Sigmoid colon (tissue), 7 donors: ENCODE measurements around the gene SETD1B. TPM values are rescaled to one million over a fixed set of nuclear protein-coding genes. Genes with fewer than 3 reads are reported as not detected.
A peak's percentile ranks its signal among the peaks of the same experiment; 100 is the strongest.

Source experiments
- DNase-seq: peaks from one replicate; pipeline ENCODE4 v3.0.0-alpha.2; 2019
- H3K27ac ChIP-seq, 4 donors: fragments of 200-600 bp; sonication (generic); one replicate each; pipeline ENCODE4 v1.5.1; 2016 to 2019; ENCODE audit warnings: mild to moderate bottlenecking in 1 of 4
- H3K27me3 ChIP-seq, 3 donors: fragments of 200-600 bp; sonication (generic); one replicate each; pipeline ENCODE4 v1.5.1; 2019; ENCODE audit warnings: mild to moderate bottlenecking in 1 of 3
- H3K36me3 ChIP-seq, 4 donors: fragments of 200-600 bp; sonication (generic); one replicate each; pipeline ENCODE4 v1.5.1; 2016 to 2019
- H3K4me1 ChIP-seq, 4 donors: fragments of 200-600 bp; sonication (generic); one replicate each; pipeline ENCODE4 v1.5.1; 2017 to 2019
- H3K4me3 ChIP-seq, 4 donors: fragments of 200-600 bp; sonication (generic); one replicate each; pipeline ENCODE4 v1.5.1; 2017 to 2019; ENCODE audit warnings: mild to moderate bottlenecking in 2 of 4, moderate library complexity in 1 of 4
- H3K9me3 ChIP-seq, 4 donors: fragments of 200-600 bp in 3 of 4; sonication (generic) in 3 of 4; one replicate each; pipeline versions ENCODE4 v1.5.1 to v1.6.1; 2013 to 2019
- EP300 ChIP-seq, 4 donors: sonication (generic); formaldehyde crosslinking; IDR thresholded peaks; one replicate each; pipeline ENCODE4 v1.6.1; 2017; ENCODE audit warnings: antibody characterized with exemption in 4 of 4
- POLR2A ChIP-seq, 2 donors: fragments of 450-650 bp; IDR thresholded peaks; one replicate each; pipeline ENCODE4 v1.6.1; 2016; ENCODE audit warnings: antibody characterized with exemption in 2 of 2, mild to moderate bottlenecking in 2 of 2, moderate library complexity in 2 of 2
- POLR2AphosphoS5 ChIP-seq, 4 donors: sonication (generic); formaldehyde crosslinking; IDR thresholded peaks; one replicate each; pipeline ENCODE4 v1.6.1; 2017; ENCODE audit warnings: antibody characterized with exemption in 4 of 4
- WGBS, 2 donors: extraction: QIAGEN DNeasy Blood & Tissue Kit; methylation state at CpG; one replicate each; pipeline ENCODE4 v1.1.7; 2013; 5-methylcytosine and 5-hydroxymethylcytosine counted together
- intact Hi-C: fragments of 100-400 bp; cut with DNase I; formaldehyde crosslinking; loops from one replicate; pipeline ENCODE4 v1.15.1; 2023
- polyA plus RNA-seq, 3 donors: library from polyadenylated mRNA; stranded (reverse); fragments of 200-250 nt; gene quantifications; one replicate each; pipeline ENCODE4 v1.2.3, GENCODE V29; 2013
- total RNA-seq, 4 donors: library from RNA; depleted of rRNA; stranded (reverse); fragments of >200 nt; gene quantifications; one replicate each; pipeline ENCODE4 v1.1.0, GENCODE V29; 2016
- TF ChIP-seq, protein P1 (sequence below), 4 experiments: fragments of 450-650 bp in 3 of 4; fragments of 200-600 bp in 1 of 4; IDR thresholded peaks; one replicate each; pipeline ENCODE4 v1.5.1; 2016 to 2019; ENCODE audit warnings: antibody characterized with exemption in 4 of 4, mild to moderate bottlenecking in 3 of 4, moderate library complexity in 2 of 4
- donor health status: healthy with polysubstance abuse.
- donor health status: Bipolar disorder and iron deficiency.
- donor health status: healthy.

Gene SETD1B
- total and polyA plus RNA-seq, 7 donors, result 2.4 to 16.9 (median 8.2) TPM

- no peak for TF ChIP-seq POLR2AphosphoS5 (IDR thresholded peaks at IDR 0.05)
- TF ChIP-seq EP300 (IDR thresholded peaks at IDR 0.05), result no peak
- no peak for TF ChIP-seq POLR2A (IDR thresholded peaks at IDR 0.05)
- TF ChIP-seq, protein P1, sequence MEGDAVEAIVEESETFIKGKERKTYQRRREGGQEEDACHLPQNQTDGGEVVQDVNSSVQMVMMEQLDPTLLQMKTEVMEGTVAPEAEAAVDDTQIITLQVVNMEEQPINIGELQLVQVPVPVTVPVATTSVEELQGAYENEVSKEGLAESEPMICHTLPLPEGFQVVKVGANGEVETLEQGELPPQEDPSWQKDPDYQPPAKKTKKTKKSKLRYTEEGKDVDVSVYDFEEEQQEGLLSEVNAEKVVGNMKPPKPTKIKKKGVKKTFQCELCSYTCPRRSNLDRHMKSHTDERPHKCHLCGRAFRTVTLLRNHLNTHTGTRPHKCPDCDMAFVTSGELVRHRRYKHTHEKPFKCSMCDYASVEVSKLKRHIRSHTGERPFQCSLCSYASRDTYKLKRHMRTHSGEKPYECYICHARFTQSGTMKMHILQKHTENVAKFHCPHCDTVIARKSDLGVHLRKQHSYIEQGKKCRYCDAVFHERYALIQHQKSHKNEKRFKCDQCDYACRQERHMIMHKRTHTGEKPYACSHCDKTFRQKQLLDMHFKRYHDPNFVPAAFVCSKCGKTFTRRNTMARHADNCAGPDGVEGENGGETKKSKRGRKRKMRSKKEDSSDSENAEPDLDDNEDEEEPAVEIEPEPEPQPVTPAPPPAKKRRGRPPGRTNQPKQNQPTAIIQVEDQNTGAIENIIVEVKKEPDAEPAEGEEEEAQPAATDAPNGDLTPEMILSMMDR (IDR thresholded peaks at IDR 0.05), result no peak
- Histone ChIP-seq H3K27ac (no peak overlapping the region), H3K27me3 (no peaks in the 10 kb centered on the region), H3K9me3 (no peaks in the 10 kb centered on the region), H3K36me3 (no peaks in the 10 kb centered on the region), H3K4me1 (peaks cover 0 to 48% (median 42%) of the 10 kb centered on the region in 4 donors), H3K4me3 (no peak overlapping the region)
- 69 to 79% methylated on average over 11 of the region's 11 CpGs for WGBS, 2 donors
- intact Hi-C loops, result loop anchor here (5.0 to 10.0 kb wide), 2 partner anchors 58 to 235 kb away; partner anchors contain the start of gene TMEM120B
- no peak for DNase-seq
These were observed 33.9 kb upstream of the SETD1B start for GRCh38 chr12:121769831-121770301.

GRCh38 chr12:121770388-121770787 lies 33.4 kb upstream of the SETD1B start:
- no peak overlapping the region for H3K4me3 ChIP-seq
- TF ChIP-seq, protein P1 (IDR thresholded peaks at IDR 0.05), result no peak
- no peak for TF ChIP-seq POLR2A (IDR thresholded peaks at IDR 0.05)
- no peaks in the 10 kb centered on the region for H3K9me3 ChIP-seq
- H3K27me3 ChIP-seq, result no peaks in the 10 kb centered on the region
- H3K36me3 ChIP-seq, result no peaks in the 10 kb centered on the region
- intact Hi-C loops, result loop anchor here (10.0 kb wide), 1 partner anchor 236 kb away; no protein-coding TSS in a partner anchor
- 84 to 95% methylated on average over 9 of the region's 9 CpGs for WGBS, 2 donors
- no peak for DNase-seq
- H3K27ac ChIP-seq, result no peak overlapping the region
- peaks cover 0 to 45% (median 40%) of the 10 kb centered on the region in 4 donors for H3K4me1 ChIP-seq

DNA sequence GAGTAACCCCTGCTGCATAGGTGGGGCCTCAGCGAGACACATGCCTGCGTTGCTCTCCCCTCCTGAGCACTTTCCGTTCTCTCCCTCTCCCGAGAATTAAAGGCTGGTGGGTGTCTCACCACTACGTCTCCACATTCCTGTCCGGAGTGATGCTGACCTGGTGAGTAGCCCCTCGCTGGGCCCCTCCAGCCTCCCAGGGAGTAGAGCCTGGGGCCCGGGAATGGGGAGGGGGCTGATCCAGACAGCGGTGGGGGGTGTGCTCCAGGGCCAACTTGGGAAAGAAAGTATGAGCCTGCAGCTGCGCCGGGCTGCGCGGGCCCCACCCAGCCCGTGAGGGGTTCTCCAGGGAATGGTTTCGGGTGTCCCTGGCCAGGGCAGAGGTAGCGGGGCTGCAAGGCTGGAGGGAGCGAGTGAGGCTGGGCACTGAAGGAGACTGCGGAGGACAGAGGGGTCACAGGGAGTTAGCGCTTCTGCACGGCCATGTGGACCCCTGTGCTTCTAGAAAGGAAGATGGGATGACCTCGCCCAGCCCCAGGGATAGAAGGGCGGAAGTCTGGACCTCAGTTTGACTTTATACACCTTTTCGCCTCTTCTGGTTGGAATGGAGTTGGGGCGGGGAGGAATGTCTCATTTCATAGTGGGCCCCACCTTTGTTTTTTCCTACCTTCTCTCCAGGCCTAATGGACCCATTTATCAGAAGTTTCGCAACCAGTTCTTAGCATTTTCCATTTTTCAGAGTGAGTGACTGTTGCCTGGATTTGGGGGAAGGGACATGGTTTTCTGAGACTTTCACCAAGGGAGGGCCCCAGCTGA lies 32.8 kb upstream of the SETD1B start:
- no peak overlapping the region for H3K27ac ChIP-seq
- intact Hi-C loops, result loop anchor here (10.0 kb wide), 1 partner anchor 236 kb away; no protein-coding TSS in a partner anchor
- WGBS, 2 donors, result 87 to 94% methylated on average over 25 of the region's 25 CpGs

GRCh38 chr12:121773011-121773777 lies 30.6 kb upstream of the SETD1B start:
- H3K9me3 ChIP-seq, result no peaks in the 10 kb centered on the region

More for the DNA sequence above, 32.8 kb upstream of the SETD1B start:
- TF ChIP-seq POLR2A (IDR thresholded peaks at IDR 0.05) (no peak), EP300 (IDR thresholded peaks at IDR 0.05) (no peak), POLR2AphosphoS5 (IDR thresholded peaks at IDR 0.05) (no peak)
- TF ChIP-seq, protein P1 (IDR thresholded peaks at IDR 0.05), result no peak
- Histone ChIP-seq H3K9me3 (no peaks in the 10 kb centered on the region), H3K4me1 (peaks cover 0 to 42% (median 35%) of the 10 kb centered on the region in 4 donors), H3K4me3 (no peak overlapping the region), H3K36me3 (no peaks in the 10 kb centered on the region), H3K27me3 (no peaks in the 10 kb centered on the region)
- no peak for DNase-seq

More at GRCh38 chr12:121773011-121773777, 30.6 kb upstream of the SETD1B start:
- DNase-seq, result peak; percentile 84
- TF ChIP-seq, protein P1 (IDR thresholded peaks at IDR 0.05), result peak; percentile 82 to 94 (median 88)
- no peak for TF ChIP-seq EP300 (IDR thresholded peaks at IDR 0.05)
- no peak for TF ChIP-seq POLR2A (IDR thresholded peaks at IDR 0.05)
- TF ChIP-seq POLR2AphosphoS5 (IDR thresholded peaks at IDR 0.05), result no peak
- H3K36me3 ChIP-seq, result no peaks in the 10 kb centered on the region
- WGBS, 2 donors, result 37 to 47% methylated on average over 14 of the region's 14 CpGs
- intact Hi-C loops, result loop anchor here (1.0 to 10.0 kb wide), 2 partner anchors 76 to 238 kb away; no protein-coding TSS in a partner anchor
- peaks cover 0 to 25% (median 20%) of the 10 kb centered on the region in 4 donors for H3K4me1 ChIP-seq
- H3K4me3 ChIP-seq, result no peak overlapping the region
- no peaks in the 10 kb centered on the region for H3K27me3 ChIP-seq
- peak overlapping the region; percentile 53 to 81 (median 71) for H3K27ac ChIP-seq
